OCI-LY7 (cell line): ENCODE measurements around the gene SLC66A1. TPM values are rescaled to one million over a fixed set of nuclear protein-coding genes. Genes with fewer than 3 reads are reported as not detected.

Source experiments
- Bru-seq: library from RNA; stranded (reverse); fragments of 400-500 nt; gene quantifications from one replicate; lab custom pipeline; 2021; lab: Mats Ljungman, UMichigan
- BruChase-seq, 2 experiments: library from RNA; stranded (reverse); fragments of 400-500 nt; gene quantifications; one replicate each; lab custom pipeline; 2021; lab: Mats Ljungman, UMichigan
- BruUV-seq: library from RNA; stranded (reverse); fragments of 400-500 nt; replicated peaks from 2 replicates; lab custom pipeline; 2021; lab: Mats Ljungman, UMichigan
- CTCF ChIA-PET: fragments of 300-600 bp; sonication (Branson Sonifier 250); formaldehyde crosslinking; loops from one replicate; lab custom pipeline; 2022; ENCODE audit warnings: antibody characterized with exemption; ENCODE audit not compliant: unreplicated experiment; lab: Charles Lee
- POLR2A ChIA-PET: fragments of 300-600 bp; sonication (Branson Sonifier 250); formaldehyde crosslinking; loops from one replicate; lab custom pipeline; 2022; ENCODE audit warnings: antibody characterized with exemption; lab: Charles Lee
- DNase-seq: peaks from one replicate; pipeline ENCODE4 v3.0.0-alpha.2; 2015; ENCODE audit warnings: low spot score
- H2AFZ ChIP-seq: fragments of 200-600 bp; sonication (generic), shearing (Covaris generic); 2 replicates; pipeline ENCODE4 v1.6.1; 2014; ENCODE audit warnings: mild to moderate bottlenecking, antibody characterized with exemption, low read length, moderate library complexity
- H3K27ac ChIP-seq: fragments of 200-600 bp; sonication (generic); 2 replicates; pipeline ENCODE4 v1.5.1; 2014; ENCODE audit warnings: mixed run types, low read depth, mild to moderate bottlenecking, moderate library complexity, low read length, inconsistent platforms; ENCODE audit not compliant: poor library complexity, severe bottlenecking
- H3K36me3 ChIP-seq: fragments of 200-600 bp; sonication (generic); 2 replicates; pipeline ENCODE4 v1.6.1; 2014; ENCODE audit warnings: mild to moderate bottlenecking, antibody characterized with exemption, low read length, moderate library complexity, mixed read lengths; ENCODE audit not compliant: insufficient read depth
- H3K4me1 ChIP-seq: fragments of 200-600 bp; sonication (generic); 2 replicates; pipeline ENCODE4 v1.5.1; 2014; ENCODE audit warnings: mild to moderate bottlenecking, low read length; ENCODE audit not compliant: insufficient read depth, poor library complexity, severe bottlenecking
- H3K4me2 ChIP-seq: fragments of 200-600 bp; sonication (generic); 2 replicates; pipeline ENCODE4 v1.6.1; 2014; ENCODE audit warnings: mild to moderate bottlenecking, low read length
- H3K4me3 ChIP-seq: fragments of 200-600 bp; sonication (generic); 2 replicates; pipeline ENCODE4 v1.5.1; 2014; ENCODE audit warnings: mild to moderate bottlenecking, low read depth, low read length; ENCODE audit not compliant: poor library complexity, severe bottlenecking
- H3K79me2 ChIP-seq: fragments of 200-600 bp; sonication (generic); 2 replicates; pipeline ENCODE4 v1.6.1; 2016; ENCODE audit warnings: low read depth, mild to moderate bottlenecking, low read length, moderate library complexity, mixed read lengths; ENCODE audit not compliant: insufficient read depth
- H3K9me2 ChIP-seq: fragments of 200-600 bp; sonication (generic); 2 replicates; pipeline ENCODE4 v1.6.1; 2016; ENCODE audit warnings: mild to moderate bottlenecking, low read length, mixed read lengths; ENCODE audit not compliant: insufficient read depth
- H3K9me3 ChIP-seq: fragments of 200-600 bp; sonication (generic); 2 replicates; pipeline ENCODE4 v1.6.1; 2014; ENCODE audit warnings: mild to moderate bottlenecking, mixed run types, low read length, mixed read lengths
- H4K20me1 ChIP-seq: fragments of 200-600 bp; sonication (generic); 2 replicates; pipeline ENCODE4 v1.6.1; 2014; ENCODE audit warnings: mild to moderate bottlenecking, antibody characterized with exemption, low read length, moderate library complexity, mixed read lengths; ENCODE audit not compliant: insufficient read depth
- EZH2phosphoT487 ChIP-seq: fragments of 200-600 bp; sonication (generic); IDR thresholded peaks from 2 replicates; pipeline ENCODE4 v1.6.1; 2018; ENCODE audit warnings: low read depth, borderline replicate concordance, mild to moderate bottlenecking, mixed run types, antibody characterized with exemption, low read length, moderate library complexity, mixed read lengths
- intact Hi-C: fragments of 100-400 bp; cut with micrococcal nuclease; formaldehyde crosslinking; loops from one replicate; pipeline ENCODE4 v1.10.0; 2022; ENCODE audit not compliant: unreplicated experiment
- long read RNA-seq: library from polyadenylated mRNA; stranded (forward); transcript quantifications from one replicate; pipeline ENCODE4 v2.0.0, GENCODE V29; 2022
- total RNA-seq, 2 experiments: library from RNA; depleted of rRNA in 1 of 2; stranded (reverse); fragments of >200 nt in 1 of 2; shearing (Covaris generic) in 1 of 2; gene quantifications; 2 replicates each; pipeline ENCODE4 v1.2.3, GENCODE V29; 2014 to 2022
- TF ChIP-seq, protein P1 (sequence below): fragments of 200-600 bp; sonication (generic); conservative IDR thresholded peaks from 2 replicates; pipeline ENCODE4 v1.5.1; 2014; ENCODE audit warnings: mild to moderate bottlenecking, antibody characterized with exemption, low read length, moderate library complexity, mixed read lengths

SLC66A1 gene, protein sequence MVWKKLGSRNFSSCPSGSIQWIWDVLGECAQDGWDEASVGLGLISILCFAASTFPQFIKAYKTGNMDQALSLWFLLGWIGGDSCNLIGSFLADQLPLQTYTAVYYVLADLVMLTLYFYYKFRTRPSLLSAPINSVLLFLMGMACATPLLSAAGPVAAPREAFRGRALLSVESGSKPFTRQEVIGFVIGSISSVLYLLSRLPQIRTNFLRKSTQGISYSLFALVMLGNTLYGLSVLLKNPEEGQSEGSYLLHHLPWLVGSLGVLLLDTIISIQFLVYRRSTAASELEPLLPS
- 14.0 and 14.9 TPM in 2 replicates for total RNA-seq (2014; rRNA removed; shearing (Covaris generic))
- 18.9 and 21.0 TPM in 2 replicates for total RNA-seq (2022)
- Bru-seq, nascent RNA, result percentile 56 among the genes with signal in this experiment
- BruChase-seq, experiment 1, labeled RNA remaining after a 6-hour chase, result percentile 55 among the genes with signal in this experiment
- BruChase-seq, experiment 2, labeled RNA remaining after a 2-hour chase, result percentile 54 among the genes with signal in this experiment
- long read RNA-seq, transcript PQLC2-202 (9 exons, 1,805 nt), result major isoform, 15 of 35 reads
- long read RNA-seq, partial matches to known transcripts, result 3 of 35 reads
- long read RNA-seq, other reads (novel, unspliced or antisense), result 11 of 35 reads

GRCh38 chr1:19311931-19312781 is at the start of gene SLC66A1, which contains the start of gene AKR7A2:
Gene SLC66A1, plus strand, starts transcription at chr1:19312326. Its CDS starts 5,352 bp downstream, at chr1:19317678.
Gene AKR7A2, minus strand, starts transcription at chr1:19312144. Its CDS starts 20 bp downstream, at chr1:19312124.
- no peaks in the 10 kb centered on the region for H4K20me1 ChIP-seq
- H3K27ac ChIP-seq, result peak within 1 kb of the TSS; percentile 91
- peak within 1 kb of the TSS; percentile 68; the same call in 1 of the 2 replicates for H2AFZ ChIP-seq
- peaks cover 18% of the 10 kb centered on the region; the same call in 1 of the 2 replicates for H3K79me2 ChIP-seq
- DNase-seq, result peak; percentile 94
- intact Hi-C loops, result no loop called here
- peak within 1 kb of the TSS; percentile 82 for H3K4me3 ChIP-seq
- no peaks in the 10 kb centered on the region for H3K9me3 ChIP-seq
- ChIA-PET POLR2A (interaction anchor here (0.5 kb wide), 1 partner anchor 272 kb away, joined by 3 read pairs; no protein-coding TSS in a partner anchor), CTCF (no interaction called here)
- no TSS peak for BruUV-seq
- peak within 1 kb of the TSS; percentile 88 for H3K4me2 ChIP-seq
- peaks cover 57% of the 10 kb centered on the region for H3K4me1 ChIP-seq
- TF ChIP-seq EZH2phosphoT487, result no peak
- TF ChIP-seq, protein P1, sequence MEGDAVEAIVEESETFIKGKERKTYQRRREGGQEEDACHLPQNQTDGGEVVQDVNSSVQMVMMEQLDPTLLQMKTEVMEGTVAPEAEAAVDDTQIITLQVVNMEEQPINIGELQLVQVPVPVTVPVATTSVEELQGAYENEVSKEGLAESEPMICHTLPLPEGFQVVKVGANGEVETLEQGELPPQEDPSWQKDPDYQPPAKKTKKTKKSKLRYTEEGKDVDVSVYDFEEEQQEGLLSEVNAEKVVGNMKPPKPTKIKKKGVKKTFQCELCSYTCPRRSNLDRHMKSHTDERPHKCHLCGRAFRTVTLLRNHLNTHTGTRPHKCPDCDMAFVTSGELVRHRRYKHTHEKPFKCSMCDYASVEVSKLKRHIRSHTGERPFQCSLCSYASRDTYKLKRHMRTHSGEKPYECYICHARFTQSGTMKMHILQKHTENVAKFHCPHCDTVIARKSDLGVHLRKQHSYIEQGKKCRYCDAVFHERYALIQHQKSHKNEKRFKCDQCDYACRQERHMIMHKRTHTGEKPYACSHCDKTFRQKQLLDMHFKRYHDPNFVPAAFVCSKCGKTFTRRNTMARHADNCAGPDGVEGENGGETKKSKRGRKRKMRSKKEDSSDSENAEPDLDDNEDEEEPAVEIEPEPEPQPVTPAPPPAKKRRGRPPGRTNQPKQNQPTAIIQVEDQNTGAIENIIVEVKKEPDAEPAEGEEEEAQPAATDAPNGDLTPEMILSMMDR, result no peak
- no peaks in the 10 kb centered on the region for H3K9me2 ChIP-seq
- H3K36me3 ChIP-seq, result peaks cover 11% of the 10 kb centered on the region; the same call in 1 of the 2 replicates

GRCh38 chr1:19262744-19263143 is 49.4 kb upstream of the SLC66A1 start:
- Histone ChIP-seq H3K9me2 (no peaks in the 10 kb centered on the region), H2AFZ (no peak overlapping the region), H4K20me1 (no peaks in the 10 kb centered on the region), H3K4me1 (no peaks in the 10 kb centered on the region), H3K4me3 (no peak overlapping the region), H3K36me3 (peaks cover 40% of the 10 kb centered on the region), H3K79me2 (no peaks in the 10 kb centered on the region), H3K4me2 (no peak overlapping the region), H3K27ac (no peak overlapping the region), H3K9me3 (no peaks in the 10 kb centered on the region)
- no TSS peak for BruUV-seq
- intact Hi-C loops, result no loop called here
- DNase-seq, result no peak
- TF ChIP-seq EZH2phosphoT487, result no peak
- TF ChIP-seq, protein P1, result no peak
- ChIA-PET CTCF (no interaction called here), POLR2A (interaction anchor here (0.6 kb wide), 1 partner anchor 18 kb away, joined by 3 read pairs; no protein-coding TSS in a partner anchor)
